ENCODE measurements around the gene MAN1C1.

MAN1C1 gene

DNA sequence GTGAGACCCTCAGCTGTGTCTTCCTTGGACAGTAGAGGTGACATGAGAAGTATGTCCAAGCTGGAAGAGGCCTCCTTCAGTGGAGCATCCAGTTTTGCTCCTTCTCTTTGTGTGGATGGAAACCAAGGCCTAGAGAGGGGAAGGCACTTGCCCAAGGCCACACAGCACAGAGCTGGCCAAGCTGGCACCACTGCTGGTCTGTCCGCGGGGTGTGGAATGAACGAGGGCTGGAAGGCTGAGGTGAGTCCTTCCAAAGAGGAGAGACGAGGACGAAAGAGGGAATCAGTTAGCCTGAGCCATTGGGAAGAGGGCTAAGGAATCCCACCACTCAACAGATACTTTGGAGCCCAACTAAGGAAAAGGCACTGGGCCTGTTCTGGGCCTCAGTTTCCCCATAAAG lies 155.6 kb downstream of the MAN1C1 start:
- Histone ChIP-seq H3K9ac (ENCODE audit: low read length in 5 of 5) (no peak overlapping the region), H3K9me3 (ENCODE audit: control insufficient read depth in 5 of 5, low read length in 5 of 5) (no peaks in the 10 kb centered on the region), H3K4me3 (ENCODE audit: low read depth in 1 of 5, low read length in 5 of 5) (no peak overlapping the region), H3K36me3 (ENCODE audit: control insufficient read depth in 5 of 5, insufficient read depth in 5 of 5, low read length in 5 of 5) (peaks cover 0 to 25% (median 16%) of the 10 kb centered on the region in 5 donors), H3K27ac (ENCODE audit: low read depth, low read length) (no peak overlapping the region), H3K27me3 (ENCODE audit: control insufficient read depth in 5 of 5, insufficient read depth in 4 of 5, low read length in 5 of 5) (peaks cover 0 to 4% (median 0%) of the 10 kb centered on the region in 5 donors), H3K4me1 (ENCODE audit: control insufficient read depth in 5 of 5, insufficient read depth in 5 of 5, low read length in 5 of 5) (no peaks in the 10 kb centered on the region)

DNA sequence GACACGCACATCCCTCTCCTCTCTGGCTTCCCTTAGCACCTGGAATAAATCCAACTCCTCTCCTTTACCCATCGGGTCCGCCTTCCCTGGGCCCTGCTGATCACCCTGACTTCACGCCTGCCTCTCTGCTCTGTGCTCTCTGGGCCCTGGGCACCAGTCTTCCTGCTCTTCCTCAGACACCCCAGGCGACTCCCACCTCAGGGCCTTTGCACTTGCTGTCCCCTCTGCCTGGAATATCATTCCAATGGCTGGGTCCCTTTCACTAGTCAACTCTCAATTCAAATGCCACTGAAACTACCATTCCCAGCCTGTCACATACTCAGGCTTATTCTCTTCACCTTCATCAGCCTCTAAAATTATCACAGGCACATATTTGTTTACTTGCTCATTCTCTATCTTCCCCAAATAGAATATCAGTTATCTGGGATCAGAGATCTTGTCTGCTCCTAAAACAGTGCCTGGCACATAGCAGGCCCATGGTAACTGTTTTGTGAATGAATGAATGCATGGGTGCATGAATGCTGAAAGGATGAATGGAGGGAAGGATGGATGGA lies 156.2 kb downstream of the MAN1C1 start:
- Histone ChIP-seq H3K4me1 (ENCODE audit: control insufficient read depth in 5 of 5, insufficient read depth in 5 of 5, low read length in 5 of 5) (no peaks in the 10 kb centered on the region), H3K9ac (ENCODE audit: low read length in 5 of 5) (no peak overlapping the region), H3K27me3 (ENCODE audit: control insufficient read depth in 5 of 5, insufficient read depth in 4 of 5, low read length in 5 of 5) (peaks cover 0 to 4% (median 0%) of the 10 kb centered on the region in 5 donors), H3K27ac (ENCODE audit: low read depth, low read length) (no peak overlapping the region), H3K36me3 (ENCODE audit: control insufficient read depth in 5 of 5, insufficient read depth in 5 of 5, low read length in 5 of 5) (peaks cover 0 to 26% (median 12%) of the 10 kb centered on the region in 5 donors), H3K9me3 (ENCODE audit: control insufficient read depth in 5 of 5, low read length in 5 of 5) (no peaks in the 10 kb centered on the region), H3K4me3 (ENCODE audit: low read depth in 1 of 5, low read length in 5 of 5) (no peak overlapping the region)

- Histone ChIP-seq H3K9me3 (ENCODE audit: control insufficient read depth in 5 of 5, low read length in 5 of 5) (no peaks in the 10 kb centered on the region), H3K9ac (ENCODE audit: low read length in 5 of 5) (no peak overlapping the region), H3K36me3 (ENCODE audit: control insufficient read depth in 5 of 5, insufficient read depth in 5 of 5, low read length in 5 of 5) (peaks cover 0 to 33% (median 17%) of the 10 kb centered on the region in 5 donors), H3K4me1 (ENCODE audit: control insufficient read depth in 5 of 5, insufficient read depth in 5 of 5, low read length in 5 of 5) (no peaks in the 10 kb centered on the region), H3K4me3 (ENCODE audit: low read depth in 1 of 5, low read length in 5 of 5) (no peak overlapping the region), H3K27ac (ENCODE audit: low read depth, low read length) (no peak overlapping the region), H3K27me3 (ENCODE audit: control insufficient read depth in 5 of 5, insufficient read depth in 4 of 5, low read length in 5 of 5) (peaks cover 0 to 4% (median 0%) of the 10 kb centered on the region in 5 donors)
Measured at GRCh38 chr1:25773441-25774125, 157.0 kb downstream of the MAN1C1 start.

DNA sequence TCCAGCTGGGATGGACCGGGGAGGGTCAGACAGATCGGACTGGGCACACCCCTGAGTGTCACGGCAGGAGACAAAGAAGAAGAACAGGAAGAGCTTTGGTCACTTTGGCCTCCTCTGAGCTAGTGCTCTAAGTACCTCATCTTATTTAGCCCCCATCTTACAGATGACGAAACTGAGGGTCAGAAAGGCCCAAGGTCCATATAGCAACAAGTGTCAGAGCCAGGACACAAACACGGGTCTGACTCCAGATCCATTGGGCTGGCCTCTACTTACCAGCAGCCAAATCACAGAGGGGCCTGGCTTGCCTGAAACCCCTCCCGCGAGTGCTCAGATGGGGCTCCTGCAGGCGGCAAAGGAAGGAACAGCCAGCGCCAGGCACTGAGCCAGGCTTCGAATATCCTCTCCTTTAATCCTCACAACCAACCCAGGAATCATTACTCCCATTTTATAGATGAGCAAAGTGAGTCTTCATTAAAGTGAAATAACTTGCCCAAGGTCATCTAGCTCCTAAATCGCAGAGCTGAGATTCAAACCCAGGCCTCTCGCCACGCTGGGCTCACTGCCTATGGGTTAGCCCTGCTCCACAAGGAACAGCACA lies 157.7 kb downstream of the MAN1C1 start:
- Histone ChIP-seq H3K36me3 (ENCODE audit: control insufficient read depth in 5 of 5, insufficient read depth in 5 of 5, low read length in 5 of 5) (peaks cover 0 to 28% (median 16%) of the 10 kb centered on the region in 5 donors), H3K9ac (ENCODE audit: low read length in 5 of 5) (no peak overlapping the region), H3K9me3 (ENCODE audit: control insufficient read depth in 5 of 5, low read length in 5 of 5) (no peaks in the 10 kb centered on the region), H3K4me3 (ENCODE audit: low read depth in 1 of 5, low read length in 5 of 5) (no peak overlapping the region), H3K27me3 (ENCODE audit: control insufficient read depth in 5 of 5, insufficient read depth in 4 of 5, low read length in 5 of 5) (peaks cover 0 to 4% (median 0%) of the 10 kb centered on the region in 5 donors), H3K27ac (ENCODE audit: low read depth, low read length) (no peak overlapping the region), H3K4me1 (ENCODE audit: control insufficient read depth in 5 of 5, insufficient read depth in 5 of 5, low read length in 5 of 5) (no peaks in the 10 kb centered on the region)

DNA sequence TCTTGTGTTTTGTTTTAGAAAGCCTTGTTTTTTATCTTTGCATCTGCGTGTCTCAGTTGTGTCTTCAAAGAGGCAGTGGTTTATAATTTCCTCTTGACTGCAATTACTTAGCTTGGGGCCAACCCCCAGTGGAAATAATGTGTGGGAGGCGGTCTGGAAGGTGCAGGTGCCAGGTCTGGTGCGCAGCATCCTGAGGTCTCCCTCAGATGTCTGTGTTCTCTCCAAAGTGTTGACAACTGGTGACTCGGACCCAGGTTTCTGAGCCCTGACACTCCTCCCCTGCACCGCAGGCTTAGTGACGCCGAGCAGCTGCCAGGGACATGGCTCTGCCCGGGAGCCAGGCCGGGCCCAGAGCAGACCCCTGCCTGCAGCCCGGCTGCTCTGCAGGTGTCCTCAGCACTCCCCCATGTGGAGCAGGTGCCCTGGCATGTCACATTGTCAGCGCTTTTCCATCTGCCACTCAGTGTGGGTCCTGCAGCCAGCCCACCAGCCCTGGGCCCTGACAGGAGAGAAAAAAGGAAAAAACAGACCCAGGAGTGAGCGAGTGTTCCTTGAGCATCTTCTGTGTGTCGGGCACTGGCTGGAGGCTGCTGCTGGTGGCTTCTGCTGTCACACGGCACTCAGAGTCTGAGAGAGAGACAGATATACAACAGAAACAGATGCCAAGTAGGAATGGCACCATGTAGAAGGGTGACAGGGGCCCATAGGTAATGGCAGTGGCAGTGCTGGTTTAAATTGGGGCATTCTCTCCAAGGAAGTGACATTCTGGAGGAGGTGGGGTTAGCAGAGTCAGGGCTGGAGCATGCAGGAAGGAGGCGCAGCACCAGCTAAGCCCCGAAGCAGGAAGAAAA lies 158.6 kb downstream of the MAN1C1 start:
- Histone ChIP-seq H3K4me3 (ENCODE audit: low read depth in 1 of 5, low read length in 5 of 5) (no peak overlapping the region), H3K4me1 (ENCODE audit: control insufficient read depth in 5 of 5, insufficient read depth in 5 of 5, low read length in 5 of 5) (no peaks in the 10 kb centered on the region), H3K27me3 (ENCODE audit: control insufficient read depth in 5 of 5, insufficient read depth in 4 of 5, low read length in 5 of 5) (peaks cover 0 to 4% (median 0%) of the 10 kb centered on the region in 5 donors), H3K9ac (ENCODE audit: low read length in 5 of 5) (no peak overlapping the region), H3K9me3 (ENCODE audit: control insufficient read depth in 5 of 5, low read length in 5 of 5) (no peaks in the 10 kb centered on the region), H3K27ac (ENCODE audit: low read depth, low read length) (no peak overlapping the region), H3K36me3 (ENCODE audit: control insufficient read depth in 5 of 5, insufficient read depth in 5 of 5, low read length in 5 of 5) (peaks cover 0 to 29% (median 14%) of the 10 kb centered on the region in 5 donors)

GRCh38 chr1:25779388-25779787 lies 162.8 kb downstream of the MAN1C1 start:
- Histone ChIP-seq H3K36me3 (ENCODE audit: control insufficient read depth in 5 of 5, insufficient read depth in 5 of 5, low read length in 5 of 5) (peaks cover 0 to 40% (median 17%) of the 10 kb centered on the region in 5 donors), H3K9ac (ENCODE audit: low read length in 5 of 5) (no peak overlapping the region), H3K9me3 (ENCODE audit: control insufficient read depth in 5 of 5, low read length in 5 of 5) (no peaks in the 10 kb centered on the region), H3K27me3 (ENCODE audit: control insufficient read depth in 5 of 5, insufficient read depth in 4 of 5, low read length in 5 of 5) (peaks cover 0 to 2% (median 0%) of the 10 kb centered on the region in 5 donors), H3K4me1 (ENCODE audit: control insufficient read depth in 5 of 5, insufficient read depth in 5 of 5, low read length in 5 of 5) (no peaks in the 10 kb centered on the region), H3K27ac (ENCODE audit: low read depth, low read length) (no peak overlapping the region), H3K4me3 (ENCODE audit: low read depth in 1 of 5, low read length in 5 of 5) (no peak overlapping the region)

- H3K4me1 ChIP-seq (ENCODE audit: control insufficient read depth in 5 of 5, insufficient read depth in 5 of 5, low read length in 5 of 5), result no peaks in the 10 kb centered on the region
- H3K4me3 ChIP-seq (ENCODE audit: low read depth in 1 of 5, low read length in 5 of 5), result no peak overlapping the region
- H3K36me3 ChIP-seq (ENCODE audit: control insufficient read depth in 5 of 5, insufficient read depth in 5 of 5, low read length in 5 of 5), result peaks cover 0 to 44% (median 17%) of the 10 kb centered on the region in 5 donors
- peaks cover 0 to 3% (median 0%) of the 10 kb centered on the region in 5 donors for H3K27me3 ChIP-seq (ENCODE audit: control insufficient read depth in 5 of 5, insufficient read depth in 4 of 5, low read length in 5 of 5)
- no peaks in the 10 kb centered on the region for H3K9me3 ChIP-seq (ENCODE audit: control insufficient read depth in 5 of 5, low read length in 5 of 5)
- H3K27ac ChIP-seq (ENCODE audit: low read depth, low read length), result no peak overlapping the region
- no peak overlapping the region for H3K9ac ChIP-seq (ENCODE audit: low read length in 5 of 5)
Measured at GRCh38 chr1:25779894-25780293, 163.3 kb downstream of the MAN1C1 start.

GRCh38 chr1:25780318-25781129 lies 163.9 kb downstream of the MAN1C1 start:
- Histone ChIP-seq H3K36me3 (ENCODE audit: control insufficient read depth in 5 of 5, insufficient read depth in 5 of 5, low read length in 5 of 5) (peaks cover 0 to 44% (median 17%) of the 10 kb centered on the region in 5 donors), H3K27me3 (ENCODE audit: control insufficient read depth in 5 of 5, insufficient read depth in 4 of 5, low read length in 5 of 5) (peaks cover 0 to 3% (median 0%) of the 10 kb centered on the region in 5 donors), H3K4me1 (ENCODE audit: control insufficient read depth in 5 of 5, insufficient read depth in 5 of 5, low read length in 5 of 5) (no peaks in the 10 kb centered on the region), H3K9me3 (ENCODE audit: control insufficient read depth in 5 of 5, low read length in 5 of 5) (no peaks in the 10 kb centered on the region), H3K9ac (ENCODE audit: low read length in 5 of 5) (no peak overlapping the region), H3K27ac (ENCODE audit: low read depth, low read length) (no peak overlapping the region), H3K4me3 (ENCODE audit: low read depth in 1 of 5, low read length in 5 of 5) (no peak overlapping the region)

- H3K4me3 ChIP-seq (ENCODE audit: low read depth in 1 of 5, low read length in 5 of 5), result no peak overlapping the region
- H3K4me1 ChIP-seq (ENCODE audit: control insufficient read depth in 5 of 5, insufficient read depth in 5 of 5, low read length in 5 of 5), result no peaks in the 10 kb centered on the region
- H3K9me3 ChIP-seq (ENCODE audit: control insufficient read depth in 5 of 5, low read length in 5 of 5), result no peaks in the 10 kb centered on the region
- no peak overlapping the region for H3K27ac ChIP-seq (ENCODE audit: low read depth, low read length)
- H3K36me3 ChIP-seq (ENCODE audit: control insufficient read depth in 5 of 5, insufficient read depth in 5 of 5, low read length in 5 of 5), result peaks cover 0 to 44% (median 17%) of the 10 kb centered on the region in 5 donors
- H3K9ac ChIP-seq (ENCODE audit: low read length in 5 of 5), result no peak overlapping the region
- H3K27me3 ChIP-seq (ENCODE audit: control insufficient read depth in 5 of 5, insufficient read depth in 4 of 5, low read length in 5 of 5), result peaks cover 0 to 3% (median 0%) of the 10 kb centered on the region in 5 donors
Measured at GRCh38 chr1:25781130-25781433, 164.5 kb downstream of the MAN1C1 start.

Measured in subcutaneous abdominal adipose tissue (tissue), 5 donors.